Measurements from ENCODE around the gene NFATC2. TPM values are rescaled to one million over a fixed set of nuclear protein-coding genes. Genes with fewer than 3 reads are reported as not detected.

The NFATC2 gene
- total RNA-seq, 4 donors from 2014 or later, result 5.3 to 22.5 (median 11.5) TPM

- intact Hi-C loops (cut with DNase I; ENCODE audit: low total_unique reads) (no loop called here), in situ Hi-C loops (cut with MboI; ENCODE audit: low pct_ligation_motif_present in 1 of 4, low pct_unique_long_range_greater_than_20kb in 1 of 4, low sequenced_read_pairs in 3 of 4) (no loop called here)
- H3K4me3 ChIP-seq, result no peak overlapping the region
- H3K27me3 ChIP-seq, result no peaks in the 10 kb centered on the region
- no peaks in the 10 kb centered on the region for H3K36me3 ChIP-seq
- no peak overlapping the region for H3K27ac ChIP-seq
- H3K9me3 ChIP-seq, result no peaks in the 10 kb centered on the region
- 64 to 81% methylated on average over 2 of the region's 2 CpGs for WGBS, 2 donors (ENCODE audit: low coverage in 1 of 2)
- peaks cover 0 to 18% (median 4%) of the 10 kb centered on the region in 4 donors for H3K4me1 ChIP-seq
- DNase-seq, result no peak
- no peak for TF ChIP-seq POLR2AphosphoS5 (IDR thresholded peaks at IDR 0.05)
- TF ChIP-seq CTCF (IDR thresholded peaks at IDR 0.05), result no peak
- TF ChIP-seq POLR2A (IDR thresholded peaks at IDR 0.05), result no peak
- no peak for TF ChIP-seq EP300 (IDR thresholded peaks at IDR 0.05; ENCODE audit: low read depth)
These were observed 51.9 kb downstream of the NFATC2 start for GRCh38 chr20:51490635-51491034.

- DNase-seq, result no peak
- WGBS, 2 donors (ENCODE audit: low coverage in 1 of 2), result 92 to 94% methylated on average over 7 of the region's 7 CpGs
- Histone ChIP-seq H3K27me3 (no peaks in the 10 kb centered on the region), H3K4me3 (no peak overlapping the region), H3K4me1 (peaks cover 0 to 18% (median 4%) of the 10 kb centered on the region in 4 donors), H3K27ac (no peak overlapping the region), H3K9me3 (no peaks in the 10 kb centered on the region), H3K36me3 (no peaks in the 10 kb centered on the region)
- in situ Hi-C loops (cut with MboI; ENCODE audit: low pct_ligation_motif_present in 1 of 4, low pct_unique_long_range_greater_than_20kb in 1 of 4, low sequenced_read_pairs in 3 of 4), result no loop called here
- TF ChIP-seq CTCF (IDR thresholded peaks at IDR 0.05), result no peak
- TF ChIP-seq EP300 (IDR thresholded peaks at IDR 0.05; ENCODE audit: low read depth), result no peak
- TF ChIP-seq POLR2A (IDR thresholded peaks at IDR 0.05), result no peak
- intact Hi-C loops (cut with DNase I; ENCODE audit: low total_unique reads), result no loop called here
These were observed 52.9 kb downstream of the NFATC2 start for GRCh38 chr20:51489611-51490010.

GRCh38 chr20:51488331-51488730, 54.2 kb downstream of the NFATC2 start:
- TF ChIP-seq POLR2AphosphoS5 (IDR thresholded peaks at IDR 0.05), result no peak
- no peak for TF ChIP-seq EP300 (IDR thresholded peaks at IDR 0.05; ENCODE audit: low read depth)
- TF ChIP-seq CTCF (IDR thresholded peaks at IDR 0.05), result no peak
- no peak for TF ChIP-seq POLR2A (IDR thresholded peaks at IDR 0.05)
- Histone ChIP-seq H3K4me1 (peaks cover 0 to 13% (median 4%) of the 10 kb centered on the region in 4 donors), H3K27me3 (no peaks in the 10 kb centered on the region), H3K9me3 (no peaks in the 10 kb centered on the region), H3K4me3 (no peak overlapping the region), H3K36me3 (no peaks in the 10 kb centered on the region), H3K27ac (peak overlapping the region in 1 of 4 donors; percentile 35)
- WGBS, 2 donors (ENCODE audit: low coverage in 1 of 2), result 95% methylated on average over 5 of the region's 5 CpGs; no CpG with 5 or more reads in 1 of the 2 donors
- intact Hi-C loops (cut with DNase I; ENCODE audit: low total_unique reads), result no loop called here
- in situ Hi-C loops (cut with MboI; ENCODE audit: low pct_ligation_motif_present in 1 of 4, low pct_unique_long_range_greater_than_20kb in 1 of 4, low sequenced_read_pairs in 3 of 4), result no loop called here
- DNase-seq, result no peak

GRCh38 chr20:51487565-51488268, 54.8 kb downstream of the NFATC2 start:
- Histone ChIP-seq H3K27ac (peak overlapping the region in 1 of 4 donors; percentile 35), H3K4me1 (peaks cover 0 to 9% (median 3%) of the 10 kb centered on the region in 4 donors), H3K9me3 (no peaks in the 10 kb centered on the region), H3K4me3 (no peak overlapping the region), H3K36me3 (no peaks in the 10 kb centered on the region), H3K27me3 (no peaks in the 10 kb centered on the region)
- DNase-seq, result no peak
- intact Hi-C loops (cut with DNase I; ENCODE audit: low total_unique reads) (no loop called here), in situ Hi-C loops (cut with MboI; ENCODE audit: low pct_ligation_motif_present in 1 of 4, low pct_unique_long_range_greater_than_20kb in 1 of 4, low sequenced_read_pairs in 3 of 4) (no loop called here)
- WGBS, 2 donors (ENCODE audit: low coverage in 1 of 2), result 59 to 75% methylated on average over 5 to 20 of the region's 20 CpGs
- TF ChIP-seq EP300 (IDR thresholded peaks at IDR 0.05; ENCODE audit: low read depth) (no peak), CTCF (IDR thresholded peaks at IDR 0.05) (no peak), POLR2AphosphoS5 (IDR thresholded peaks at IDR 0.05) (no peak), POLR2A (IDR thresholded peaks at IDR 0.05) (no peak)
